ENCODE results near the gene CDKN2C.
"Not testable (repeated sequence)": the region's sequence is repeated elsewhere in the genome, so short reads cannot be mapped to it uniquely, and the experiment has no call there.

The CDKN2C gene

GRCh38 chr1:50949286-50949982 is 20.6 kb upstream of the CDKN2C start:
- H3K4me3 Mint-ChIP-seq = no peak overlapping the region
- no peak for DNase-seq (ENCODE audit: low spot score)
- H3K27me3 Mint-ChIP-seq (ENCODE audit: low read depth) = no peaks in the 10 kb centered on the region
- H3K36me3 Mint-ChIP-seq (ENCODE audit: low read depth) = peaks cover 3% of the 10 kb centered on the region
- peaks cover 6% of the 10 kb centered on the region for H3K4me1 Mint-ChIP-seq (ENCODE audit: low read depth)
- H3K27ac Mint-ChIP-seq = no peak overlapping the region
- no peaks in the 10 kb centered on the region for H3K9me3 Mint-ChIP-seq

GRCh38 chr1:50950396-50950795 is 19.6 kb upstream of the CDKN2C start:
- Mint-ChIP-seq H3K4me1 (ENCODE audit: low read depth) (peaks cover 6% of the 10 kb centered on the region), H3K27ac (no peak overlapping the region), H3K4me3 (no peak overlapping the region), H3K9me3 (no peaks in the 10 kb centered on the region), H3K36me3 (ENCODE audit: low read depth) (peaks cover 3% of the 10 kb centered on the region), H3K27me3 (ENCODE audit: low read depth) (no peaks in the 10 kb centered on the region)
- no peak for DNase-seq (ENCODE audit: low spot score)

DNA sequence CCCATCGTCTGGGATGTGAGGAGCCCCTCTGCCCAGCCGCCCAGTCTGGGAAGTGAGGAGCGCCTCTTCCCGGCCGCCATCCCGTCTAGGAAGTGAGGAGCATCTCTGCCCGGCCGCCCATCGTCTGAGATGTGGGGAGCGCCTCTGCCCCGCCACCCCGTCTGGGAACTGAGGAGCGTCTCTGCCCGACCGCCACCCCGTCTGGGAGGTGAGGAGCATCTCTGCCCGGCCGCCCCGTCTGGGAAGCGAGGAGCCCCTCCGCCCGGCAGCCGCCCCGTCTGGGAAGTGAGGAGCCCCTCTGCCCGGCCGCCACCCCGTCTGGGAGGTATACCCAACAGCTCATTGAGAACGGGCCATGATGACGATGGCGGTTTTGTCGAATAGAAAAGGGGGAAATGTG is 17.5 kb upstream of the CDKN2C start:
- DNase-seq (ENCODE audit: low spot score); H3K27ac Mint-ChIP-seq; H3K36me3 Mint-ChIP-seq (ENCODE audit: low read depth); H3K9me3 Mint-ChIP-seq; H3K4me3 Mint-ChIP-seq; H3K27me3 Mint-ChIP-seq (ENCODE audit: low read depth); H3K4me1 Mint-ChIP-seq (ENCODE audit: low read depth): not testable (repeated sequence)

DNA sequence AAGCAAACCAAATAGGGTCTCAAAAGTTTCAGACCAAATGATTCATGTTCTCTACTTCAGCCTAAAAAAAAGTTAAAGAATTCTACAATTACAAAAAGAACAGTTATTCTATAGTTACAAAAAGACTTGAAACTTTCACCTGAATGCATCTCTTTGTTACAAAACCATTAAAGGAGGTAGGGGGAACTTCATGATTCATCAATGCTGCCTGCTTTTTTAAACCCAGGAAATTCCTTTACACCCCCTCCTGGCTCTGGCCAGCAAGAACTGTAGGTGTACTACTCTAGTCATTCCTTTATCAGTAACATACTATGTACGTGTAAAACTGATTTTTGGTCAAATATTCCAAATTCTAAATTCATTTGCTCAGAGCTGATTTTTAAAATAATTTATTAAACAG is 14.9 kb upstream of the CDKN2C start:
- Mint-ChIP-seq H3K27me3 (ENCODE audit: low read depth) (no peaks in the 10 kb centered on the region), H3K36me3 (ENCODE audit: low read depth) (peaks cover 3% of the 10 kb centered on the region), H3K4me3 (no peak overlapping the region), H3K9me3 (no peaks in the 10 kb centered on the region), H3K4me1 (ENCODE audit: low read depth) (peaks cover 12% of the 10 kb centered on the region), H3K27ac (no peak overlapping the region)
- DNase-seq (ENCODE audit: low spot score) = no peak

DNA sequence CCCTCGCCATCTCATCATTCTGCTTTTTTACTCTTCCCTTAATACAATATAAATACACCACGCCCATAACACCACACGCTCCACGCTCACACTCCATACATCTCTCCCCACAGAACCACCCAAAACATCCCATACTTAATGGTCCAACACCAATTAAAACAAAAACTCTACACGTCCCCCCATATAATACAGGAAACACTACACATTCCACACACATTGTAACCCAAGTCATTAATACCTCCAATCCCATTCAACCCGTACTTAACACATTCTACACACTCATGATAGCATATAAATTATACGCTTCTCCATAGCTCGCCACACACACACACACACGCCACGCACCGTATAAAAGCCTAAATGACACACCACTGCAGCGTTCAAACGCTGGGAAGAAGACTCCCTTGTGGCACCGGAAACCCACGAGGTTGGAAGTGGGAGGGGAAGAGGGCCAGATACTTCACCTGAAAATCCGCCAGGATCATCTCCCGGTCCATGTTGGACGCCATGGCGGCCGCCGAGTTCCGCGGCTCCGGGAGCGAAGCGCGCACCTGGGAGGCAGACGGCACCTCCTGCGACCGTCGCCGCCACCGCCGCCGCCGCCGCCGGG is 10.6 kb upstream of the CDKN2C start:
- Mint-ChIP-seq H3K27ac (peak overlapping the region; percentile 49), H3K36me3 (ENCODE audit: low read depth) (peaks cover 2% of the 10 kb centered on the region), H3K4me3 (peak overlapping the region; percentile 88), H3K9me3 (no peaks in the 10 kb centered on the region), H3K4me1 (ENCODE audit: low read depth) (peaks cover 15% of the 10 kb centered on the region), H3K27me3 (ENCODE audit: low read depth) (peaks cover 4% of the 10 kb centered on the region)
- no peak for DNase-seq (ENCODE audit: low spot score)

DNA sequence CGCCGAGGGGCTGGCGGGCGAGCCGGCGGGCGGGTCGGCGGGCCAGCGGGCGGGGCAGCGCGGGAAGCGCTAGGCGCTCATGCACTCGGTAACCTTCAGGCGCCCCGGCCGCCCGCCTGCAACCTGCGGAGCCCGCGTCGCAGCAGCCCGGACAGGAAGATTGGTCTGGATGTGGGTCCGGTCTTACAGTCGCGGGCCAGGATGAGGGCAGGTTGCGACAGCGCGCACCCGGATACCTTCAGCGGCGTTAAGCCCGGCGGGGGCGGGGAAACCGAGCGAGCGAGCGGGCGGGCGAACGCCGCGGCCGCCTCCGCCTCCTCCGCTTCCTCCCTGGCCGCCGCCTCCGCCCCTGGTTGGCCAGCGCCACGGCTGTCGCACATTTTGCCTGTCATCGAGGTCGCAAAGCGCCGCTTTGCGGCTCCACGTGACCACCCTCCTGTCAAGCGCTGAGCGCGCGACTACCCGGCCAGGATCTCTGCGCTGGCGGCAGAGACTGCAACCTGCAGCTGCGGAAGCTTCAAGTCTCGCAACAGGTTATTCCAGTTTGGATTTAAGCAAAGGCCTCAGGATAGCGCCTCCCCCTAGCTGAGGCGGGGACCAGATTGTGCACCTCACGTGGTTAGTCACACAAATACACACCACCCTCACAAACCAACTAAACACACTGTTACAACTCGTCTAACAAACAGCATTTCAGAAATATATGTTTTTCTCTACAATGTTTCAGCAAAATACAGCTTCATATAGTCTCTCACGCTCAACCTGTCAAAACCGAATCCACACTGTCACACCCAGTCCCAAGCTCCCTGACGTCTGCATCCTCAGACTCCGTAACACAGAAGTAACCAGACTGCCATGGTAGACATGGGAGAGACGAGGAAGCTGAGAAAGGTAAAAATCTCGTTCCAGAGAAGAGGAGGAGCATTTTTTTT is 9.9 kb upstream of the CDKN2C start, which contains the start of gene FAF1:
Gene FAF1 (minus strand): TSS at position 355 of the 932 bp plus-strand sequence. CDS start 456 bp downstream, outside the sequence.
- Mint-ChIP-seq H3K4me3 (peak within 1 kb of the TSS; percentile 92), H3K27ac (peak within 1 kb of the TSS; percentile 88), H3K4me1 (ENCODE audit: low read depth) (peaks cover 15% of the 10 kb centered on the region), H3K36me3 (ENCODE audit: low read depth) (peaks cover 2% of the 10 kb centered on the region), H3K27me3 (ENCODE audit: low read depth) (peaks cover 6% of the 10 kb centered on the region), H3K9me3 (no peaks in the 10 kb centered on the region)
- DNase-seq (ENCODE audit: low spot score) = peak; percentile 96

DNA sequence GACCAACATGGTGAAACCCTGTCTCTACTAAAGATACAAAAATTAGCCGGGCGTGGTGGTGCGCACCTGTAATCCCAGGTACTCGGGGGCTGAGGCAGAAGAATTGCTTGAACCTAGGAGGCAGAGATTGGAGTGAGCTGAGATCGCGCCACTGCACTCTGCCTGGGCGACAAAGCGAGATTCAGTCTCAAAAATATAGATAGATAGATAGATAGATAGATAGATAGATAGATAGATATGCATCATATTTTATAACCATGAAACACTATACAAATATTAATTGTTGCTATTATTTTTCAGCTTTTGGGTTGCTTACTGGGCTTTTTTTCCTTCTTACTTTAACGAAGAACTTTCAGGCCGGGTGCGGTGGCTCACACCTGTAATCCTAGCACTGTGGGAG is 5.2 kb upstream of the CDKN2C start:
- Mint-ChIP-seq H3K4me3 (no peak overlapping the region), H3K4me1 (ENCODE audit: low read depth) (peaks cover 14% of the 10 kb centered on the region), H3K9me3 (no peaks in the 10 kb centered on the region), H3K36me3 (ENCODE audit: low read depth) (peaks cover 4% of the 10 kb centered on the region), H3K27me3 (ENCODE audit: low read depth) (peaks cover 18% of the 10 kb centered on the region), H3K27ac (no peak overlapping the region)
- no peak for DNase-seq (ENCODE audit: low spot score)

DNA sequence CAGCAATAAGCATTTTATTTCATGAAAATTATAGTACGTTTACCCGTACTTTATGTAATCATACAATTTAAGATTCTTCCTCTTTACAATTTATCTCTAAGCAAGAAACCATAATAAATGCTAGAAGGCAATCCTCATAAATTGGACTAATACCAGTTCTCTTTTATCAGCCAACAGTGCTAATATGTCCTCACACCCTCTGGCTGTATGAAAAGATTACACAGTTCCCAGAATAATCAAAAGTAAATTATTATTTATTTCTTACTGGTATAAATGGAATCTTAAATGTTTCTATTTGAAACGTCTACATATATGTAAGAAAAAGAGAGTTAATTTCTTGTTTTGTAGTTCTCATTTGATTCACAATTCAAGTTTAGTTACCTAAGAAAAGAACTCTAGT is 3.1 kb upstream of the CDKN2C start:
- Mint-ChIP-seq H3K27me3 (ENCODE audit: low read depth) (peaks cover 20% of the 10 kb centered on the region), H3K4me3 (no peak overlapping the region), H3K27ac (no peak overlapping the region), H3K36me3 (ENCODE audit: low read depth) (peaks cover 19% of the 10 kb centered on the region), H3K4me1 (ENCODE audit: low read depth) (peaks cover 21% of the 10 kb centered on the region), H3K9me3 (no peaks in the 10 kb centered on the region)
- no peak for DNase-seq (ENCODE audit: low spot score)

DNA sequence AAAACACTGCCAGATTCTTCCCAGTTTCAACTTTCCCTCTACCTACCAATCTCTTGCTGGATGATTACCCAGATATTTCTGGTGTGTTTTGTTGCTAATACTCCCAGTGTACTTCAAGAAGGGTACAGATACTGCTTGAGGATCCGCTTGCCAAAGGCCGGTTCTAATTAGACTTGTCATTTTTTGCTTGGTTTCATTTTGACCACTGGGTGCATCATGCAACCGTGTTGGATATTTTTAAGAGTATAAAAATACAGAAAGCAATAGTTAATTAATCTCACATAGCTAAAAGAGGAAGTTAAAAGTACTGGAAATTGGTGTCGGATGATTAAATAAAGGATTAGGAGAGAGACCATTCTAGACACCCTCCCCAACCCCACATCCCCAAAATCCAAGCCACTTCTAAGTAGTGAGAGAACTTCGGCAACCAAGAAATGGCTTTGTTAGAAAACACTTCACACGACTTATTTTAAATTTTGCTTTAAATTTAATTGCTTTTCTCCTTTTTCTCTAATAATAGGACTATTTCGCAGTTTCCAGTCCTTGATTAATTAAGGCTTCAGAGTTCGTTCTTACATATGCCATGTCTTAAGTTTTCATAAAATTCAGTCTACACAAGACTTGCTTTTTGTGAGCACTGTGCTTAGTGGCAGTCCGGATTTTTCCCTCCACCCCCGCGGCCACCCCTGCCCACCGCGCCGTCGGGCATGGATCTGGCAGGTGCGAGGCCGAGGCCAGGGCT is 2.5 kb upstream of the CDKN2C start:
- H3K4me3 Mint-ChIP-seq = peak overlapping the region; percentile 100
- no peaks in the 10 kb centered on the region for H3K9me3 Mint-ChIP-seq
- DNase-seq (ENCODE audit: low spot score) = no peak
- peak overlapping the region; percentile 100 for H3K27ac Mint-ChIP-seq
- peaks cover 20% of the 10 kb centered on the region for H3K27me3 Mint-ChIP-seq (ENCODE audit: low read depth)
- H3K4me1 Mint-ChIP-seq (ENCODE audit: low read depth) = peaks cover 23% of the 10 kb centered on the region
- peaks cover 21% of the 10 kb centered on the region for H3K36me3 Mint-ChIP-seq (ENCODE audit: low read depth)

GRCh38 chr1:50968158-50968820 is 1.8 kb upstream of the CDKN2C start:
- Mint-ChIP-seq H3K36me3 (ENCODE audit: low read depth) (peaks cover 23% of the 10 kb centered on the region), H3K27me3 (ENCODE audit: low read depth) (peaks cover 20% of the 10 kb centered on the region), H3K27ac (peak overlapping the region; percentile 100), H3K4me3 (peak overlapping the region; percentile 100), H3K4me1 (ENCODE audit: low read depth) (peaks cover 23% of the 10 kb centered on the region), H3K9me3 (no peaks in the 10 kb centered on the region)
- peak; percentile 84 for DNase-seq (ENCODE audit: low spot score)

GRCh38 chr1:50968821-50969610 is 1.0 kb upstream of the CDKN2C start:
- peak; percentile 57 for DNase-seq (ENCODE audit: low spot score)
- H3K9me3 Mint-ChIP-seq = no peaks in the 10 kb centered on the region
- H3K27ac Mint-ChIP-seq = peak overlapping the region; percentile 100
- H3K4me1 Mint-ChIP-seq (ENCODE audit: low read depth) = peaks cover 27% of the 10 kb centered on the region
- H3K36me3 Mint-ChIP-seq (ENCODE audit: low read depth) = peaks cover 31% of the 10 kb centered on the region
- peaks cover 23% of the 10 kb centered on the region for H3K27me3 Mint-ChIP-seq (ENCODE audit: low read depth)
- peak overlapping the region; percentile 100 for H3K4me3 Mint-ChIP-seq

- Mint-ChIP-seq H3K9me3 (no peaks in the 10 kb centered on the region), H3K27ac (peak overlapping the region; percentile 95), H3K4me1 (ENCODE audit: low read depth) (peaks cover 30% of the 10 kb centered on the region), H3K4me3 (peak overlapping the region; percentile 97), H3K27me3 (ENCODE audit: low read depth) (peaks cover 21% of the 10 kb centered on the region), H3K36me3 (ENCODE audit: low read depth) (peaks cover 43% of the 10 kb centered on the region)
- no peak for DNase-seq (ENCODE audit: low spot score)
Measured at GRCh38 chr1:50970509-50970887, 453 bp downstream of the CDKN2C start.

All from T-helper 2 cell treated with Interferon-gamma antibody and Interleukin-4, amounts not matched to agents 5 μg/mL and 100 μg/mL, for 36 hours (primary cell).